OCI-M1 (cell line): Measurements from ENCODE around the gene PNLIPRP1.

Experiments
- DNase-seq: peaks from one replicate; lab custom pipeline; 2025; lab: John Stamatoyannopoulos, UW

The PNLIPRP1 gene

DNA sequence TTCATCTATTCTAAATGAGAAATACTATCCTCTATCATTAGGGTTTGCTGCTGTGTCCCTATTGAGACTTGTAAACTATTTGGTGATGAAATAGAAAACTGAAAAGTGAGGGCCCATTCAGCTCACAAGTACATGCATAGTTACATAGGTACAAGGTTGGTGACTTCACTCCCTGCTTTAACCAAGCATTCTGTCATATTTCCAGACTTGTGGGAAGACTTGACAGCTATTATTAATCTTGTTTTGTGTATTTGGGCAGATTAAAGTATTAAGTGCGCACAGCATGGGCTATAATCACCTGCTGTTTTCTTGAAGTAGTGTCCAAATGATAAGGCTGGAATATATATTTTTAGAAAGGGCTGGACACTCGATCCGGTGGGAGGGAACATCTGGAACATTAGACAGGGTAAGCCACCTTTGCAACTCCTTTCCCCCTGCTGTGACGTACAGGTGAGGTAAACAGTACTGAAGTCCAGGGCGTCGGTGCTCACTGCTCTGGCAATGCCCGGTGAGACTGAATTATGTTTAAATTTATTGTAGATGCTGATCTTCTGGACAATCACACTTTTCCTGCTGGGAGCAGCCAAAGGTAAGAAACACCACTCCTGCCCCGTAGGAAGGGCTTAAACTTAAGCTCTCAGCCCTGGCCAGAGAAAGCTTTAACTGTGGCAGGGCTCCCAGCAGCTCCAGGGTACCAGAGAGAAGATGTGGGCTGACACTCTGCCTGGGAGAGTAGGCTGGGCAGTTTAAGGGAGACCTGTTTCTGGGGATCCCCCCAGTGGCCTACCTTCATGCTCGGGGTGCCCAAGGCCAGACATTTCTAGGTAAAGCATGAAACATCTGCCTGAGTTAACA lies at the start of gene PNLIPRP1:
TSS of gene PNLIPRP1 (plus strand) at position 370 of the 855 bp plus-strand sequence. CDS start at position 541, 171 bp downstream.
- DNase-seq, result no peak

- DNase-seq, result no peak
These were observed 48.6 kb upstream of the PNLIPRP1 start for GRCh38 chr10:116542007-116542677.

DNA sequence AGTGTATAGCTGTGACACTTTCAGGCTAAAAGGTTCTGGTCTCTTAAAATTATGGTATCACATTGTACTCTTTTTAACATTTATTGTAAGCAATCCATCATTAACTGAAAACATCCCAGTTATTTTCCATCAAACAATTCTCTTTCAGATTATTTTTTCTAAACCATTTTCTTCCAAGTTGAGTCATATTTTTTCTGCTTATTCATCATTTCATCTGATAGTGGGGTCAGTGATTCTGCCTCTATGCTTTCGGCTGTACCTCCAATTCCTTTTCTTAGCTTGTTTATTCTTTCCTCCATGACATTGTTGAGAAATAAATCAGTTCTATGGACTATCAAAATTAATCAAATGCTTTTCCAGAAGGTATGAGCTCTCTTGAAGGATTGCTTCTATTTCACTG lies 45.6 kb upstream of the PNLIPRP1 start:
- DNase-seq, result no peak

DNA sequence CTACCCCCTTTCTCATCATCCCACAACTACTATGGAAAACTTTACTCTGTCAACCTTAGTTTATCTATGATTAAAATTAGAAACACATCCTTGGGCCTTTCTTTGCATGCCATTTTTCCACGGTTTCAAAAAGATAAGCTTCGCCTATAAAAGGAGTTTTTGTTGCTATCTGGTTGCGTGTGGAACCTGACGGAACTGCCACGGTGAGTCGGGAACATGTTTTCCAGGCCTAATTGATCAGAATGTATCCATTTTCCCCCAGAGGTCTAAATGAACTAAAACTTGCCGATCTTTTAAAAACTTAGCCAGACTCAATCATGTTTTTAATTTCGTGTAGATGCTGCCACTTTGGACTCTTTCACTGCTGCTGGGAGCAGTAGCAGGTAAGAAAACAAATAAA lies 45.0 kb upstream of the PNLIPRP1 start, which contains the start of gene PNLIP:
TSS of gene PNLIP (plus strand) at position 176 of the 400 bp plus-strand sequence. CDS start at position 338, 162 bp downstream.
- DNase-seq, result no peak

- DNase-seq, result no peak
These were observed 42.5 kb upstream of the PNLIPRP1 start for GRCh38 chr10:116548301-116548700.

DNA sequence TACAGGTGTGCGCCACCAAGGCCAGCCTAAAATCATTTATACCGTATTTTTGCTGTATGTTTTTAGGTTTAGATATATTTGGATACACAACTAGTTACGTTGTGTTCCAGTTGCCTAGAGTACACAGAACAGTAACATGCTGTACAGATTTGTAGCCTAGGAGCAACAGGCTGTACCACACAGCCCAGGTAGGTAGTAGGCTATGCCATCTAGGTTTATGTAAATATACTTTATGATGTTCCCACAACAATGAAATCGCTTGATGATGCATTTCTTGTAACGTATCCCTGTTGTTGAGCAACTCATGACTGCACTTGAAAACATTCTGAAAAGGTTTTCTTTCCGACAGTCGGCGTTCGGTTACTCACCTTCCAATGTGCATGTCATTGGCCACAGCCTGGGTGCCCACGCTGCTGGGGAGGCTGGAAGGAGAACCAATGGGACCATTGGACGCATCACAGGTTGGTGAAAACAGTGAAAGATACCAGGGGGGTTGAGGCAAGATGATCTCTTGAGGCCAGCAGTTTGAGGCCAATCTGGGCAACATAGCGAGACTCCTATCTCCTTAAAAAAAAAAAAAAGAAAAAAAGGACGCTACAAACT lies 37.3 kb upstream of the PNLIPRP1 start:
- DNase-seq, result no peak

DNA sequence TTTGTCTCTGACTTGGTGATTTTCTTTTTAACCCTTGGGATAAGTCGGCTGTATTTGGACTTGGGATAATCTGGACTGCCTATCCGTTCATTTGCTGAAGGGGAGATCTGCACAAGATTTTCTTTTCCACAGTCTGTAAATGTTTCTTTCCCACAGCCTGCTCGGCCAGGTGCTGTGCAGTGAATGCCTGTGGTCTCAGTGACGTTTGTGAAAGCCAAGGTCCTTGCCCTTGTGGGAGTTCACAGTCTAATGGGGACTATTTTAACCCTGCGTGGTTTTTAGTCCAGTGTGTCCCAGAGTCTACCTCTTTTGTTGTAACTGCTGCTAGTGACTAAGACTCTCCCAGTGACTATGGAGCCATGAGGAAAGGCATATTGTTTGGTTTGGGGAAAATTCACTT lies 36.1 kb upstream of the PNLIPRP1 start:
- no peak for DNase-seq

DNA sequence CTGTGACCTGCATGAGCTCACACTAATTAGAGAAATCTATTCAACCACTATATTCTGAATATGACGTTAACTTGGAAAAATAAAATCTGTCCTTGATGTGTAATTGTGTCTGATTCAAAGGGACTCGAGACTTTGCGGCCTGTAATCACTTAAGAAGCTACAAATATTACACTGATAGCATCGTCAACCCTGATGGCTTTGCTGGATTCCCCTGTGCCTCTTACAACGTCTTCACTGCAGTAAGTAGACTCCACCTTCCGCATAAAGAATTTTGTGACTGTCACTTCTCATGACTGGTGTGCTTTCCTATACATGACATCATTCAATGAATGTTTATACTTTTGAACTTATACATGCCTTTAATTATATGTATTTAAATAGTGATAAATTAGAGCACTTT lies 34.9 kb upstream of the PNLIPRP1 start:
- DNase-seq, result no peak

DNA sequence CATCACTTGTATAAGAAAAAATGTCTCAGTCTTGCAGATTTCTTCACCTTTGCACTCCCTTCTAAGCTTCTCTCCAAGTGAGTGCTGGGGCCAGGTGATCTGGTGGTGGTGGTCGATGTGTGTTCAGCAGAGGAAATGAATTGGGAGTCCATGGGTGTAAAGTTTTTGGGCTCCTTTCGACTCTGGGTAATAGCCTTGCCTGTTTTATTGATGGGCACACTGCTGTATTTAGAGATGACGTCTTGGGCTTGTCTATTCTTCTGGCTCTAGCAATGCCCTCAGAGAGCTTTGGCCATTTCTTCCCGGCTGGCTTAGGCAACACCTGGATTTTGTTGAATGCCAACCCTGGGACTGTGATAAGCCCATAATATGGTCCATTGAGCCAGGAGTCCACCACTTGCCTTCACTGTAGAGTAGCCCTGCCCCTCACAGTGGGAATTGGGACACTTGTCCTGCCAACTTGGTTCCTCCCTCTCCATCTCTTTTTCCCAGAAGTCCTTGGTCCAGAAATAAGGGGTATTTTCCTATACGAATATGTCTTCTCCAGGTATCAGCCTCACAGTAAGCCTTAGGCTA lies 33.4 kb upstream of the PNLIPRP1 start:
- no peak for DNase-seq

- DNase-seq, result no peak
These were observed 25.2 kb upstream of the PNLIPRP1 start for GRCh38 chr10:116565534-116565933.

GRCh38 chr10:116566932-116567331 lies 23.8 kb upstream of the PNLIPRP1 start:
- no peak for DNase-seq

GRCh38 chr10:116567335-116567734 lies 23.4 kb upstream of the PNLIPRP1 start:
- DNase-seq, result no peak

- no peak for DNase-seq
These were observed 16.0 kb upstream of the PNLIPRP1 start for GRCh38 chr10:116574797-116575196.

DNA sequence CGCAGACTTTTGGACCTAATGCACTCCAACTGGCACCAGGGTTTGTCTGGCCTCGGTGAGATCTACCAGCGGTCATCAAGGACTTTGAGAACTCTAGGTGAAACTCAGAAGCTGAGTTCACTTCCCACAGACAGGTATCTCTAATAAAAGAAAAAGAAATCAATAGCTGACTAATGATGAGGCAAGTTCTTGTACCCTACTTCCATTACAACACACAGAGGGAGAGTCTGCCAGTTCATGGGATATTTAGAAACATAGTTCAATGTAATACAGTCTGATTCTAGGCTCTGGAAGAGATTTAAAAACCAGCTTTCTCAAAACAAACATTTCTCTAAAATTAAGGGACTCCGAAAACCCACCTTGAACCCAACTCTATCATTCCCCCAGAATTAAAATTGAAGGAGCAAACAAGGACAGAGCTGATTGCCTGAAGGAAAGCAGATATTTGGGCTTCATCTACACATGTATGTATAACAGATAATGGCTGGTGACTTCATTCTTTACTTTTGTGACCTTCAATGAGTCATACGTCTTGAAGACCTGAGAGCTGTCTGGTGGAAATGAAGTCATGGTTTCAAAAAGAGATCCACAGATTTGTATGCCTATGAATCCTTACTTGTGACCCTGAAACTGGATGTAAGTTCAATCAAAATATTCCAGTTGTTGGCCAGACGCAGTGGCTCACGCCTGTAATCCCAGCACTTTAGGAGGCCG lies 2.7 kb upstream of the PNLIPRP1 start:
- peak; percentile 6 for DNase-seq

DNA sequence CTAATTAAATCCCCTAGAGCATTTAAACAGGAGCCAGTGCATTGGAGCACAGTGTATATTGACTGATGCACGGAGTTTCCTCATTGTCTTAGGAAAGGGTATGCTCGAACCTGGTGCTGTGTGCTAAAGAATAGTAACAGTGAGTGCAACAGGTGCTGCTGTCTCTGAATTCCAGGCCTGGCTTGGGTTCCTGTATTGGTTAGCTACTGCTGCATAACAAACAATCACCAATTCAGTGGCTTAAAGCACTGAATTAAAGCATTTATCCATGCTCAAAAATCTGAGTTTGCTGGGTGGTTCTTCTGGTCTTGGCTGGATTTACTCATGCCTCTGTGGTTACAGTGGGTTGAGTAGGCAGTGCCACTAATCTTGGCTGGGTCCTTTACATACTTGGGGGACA lies 1.8 kb upstream of the PNLIPRP1 start:
- DNase-seq, result no peak

DNA sequence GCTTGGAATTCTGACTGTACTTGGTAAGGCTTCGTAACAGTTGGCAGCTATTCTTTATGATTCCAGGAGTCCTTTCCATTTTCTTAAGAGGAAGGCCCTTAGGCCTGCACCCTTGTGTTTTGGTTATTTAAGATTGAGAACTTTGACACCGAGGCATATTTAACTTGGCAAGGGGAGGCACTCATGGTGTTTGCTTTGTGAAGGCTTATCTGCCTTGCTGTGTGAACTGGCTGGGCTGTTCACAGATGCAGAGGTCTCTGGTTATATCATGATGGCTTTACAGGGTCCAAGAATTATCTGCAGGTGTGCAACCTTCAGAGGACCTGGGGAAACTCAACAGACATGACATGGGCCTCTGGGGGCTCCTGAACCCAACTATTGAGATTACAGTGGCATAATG lies 833 bp upstream of the PNLIPRP1 start:
- DNase-seq, result no peak

DNA sequence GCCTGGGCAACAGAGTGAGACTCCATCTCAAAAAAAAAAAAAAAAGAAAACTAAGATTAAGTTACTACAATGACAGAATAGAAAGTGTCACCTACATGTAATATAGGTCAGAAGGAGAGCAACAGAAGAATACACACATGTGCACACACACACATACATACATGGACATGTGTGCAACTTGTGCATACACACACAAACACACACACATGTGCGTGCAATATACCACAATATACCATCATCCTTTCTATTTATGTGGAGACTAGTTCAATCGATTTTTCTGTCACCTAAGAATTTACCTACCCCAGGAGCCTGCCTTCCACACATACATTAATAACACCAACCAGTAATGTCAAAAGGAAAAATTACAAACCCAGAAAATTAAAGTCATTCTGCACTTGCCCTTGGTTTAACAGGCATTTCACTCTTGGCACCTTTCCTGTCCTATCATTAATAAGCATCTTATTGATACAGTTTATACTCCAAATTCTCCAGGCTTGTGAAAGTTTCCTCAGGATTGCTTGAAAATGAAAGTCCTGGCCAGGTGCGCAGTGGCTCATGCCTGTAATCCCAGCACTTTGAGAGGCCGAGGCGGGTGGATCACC lies 2.5 kb downstream of the PNLIPRP1 start:
- DNase-seq, result no peak

DNA sequence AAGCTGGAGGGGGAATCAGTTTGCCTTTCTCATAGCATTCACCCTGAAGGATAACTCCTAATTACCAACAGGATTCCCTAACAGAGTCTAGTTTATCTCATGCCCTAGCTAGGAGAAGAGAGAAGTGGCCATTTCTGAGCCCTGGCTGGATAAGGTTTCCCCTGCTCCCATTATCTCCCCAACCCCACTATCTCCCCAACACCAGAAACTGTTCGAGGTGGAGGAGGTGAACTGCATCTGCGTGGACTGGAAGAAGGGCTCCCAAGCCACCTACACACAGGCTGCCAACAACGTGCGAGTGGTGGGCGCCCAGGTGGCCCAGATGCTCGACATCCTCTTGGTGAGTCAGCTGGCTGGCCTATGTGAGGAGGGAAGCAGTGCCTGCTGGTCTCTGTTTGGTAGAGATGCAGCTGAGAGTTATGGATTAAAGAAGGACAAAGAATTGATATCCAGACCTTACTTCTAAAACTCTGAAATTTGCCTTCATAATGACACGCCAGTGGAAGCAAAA lies 3.8 kb downstream of the PNLIPRP1 start:
- DNase-seq, result no peak

- DNase-seq, result no peak
These were observed 5.3 kb downstream of the PNLIPRP1 start for GRCh38 chr10:116596062-116596461.

- no peak for DNase-seq
These were observed 6.8 kb downstream of the PNLIPRP1 start for GRCh38 chr10:116597543-116597942.

DNA sequence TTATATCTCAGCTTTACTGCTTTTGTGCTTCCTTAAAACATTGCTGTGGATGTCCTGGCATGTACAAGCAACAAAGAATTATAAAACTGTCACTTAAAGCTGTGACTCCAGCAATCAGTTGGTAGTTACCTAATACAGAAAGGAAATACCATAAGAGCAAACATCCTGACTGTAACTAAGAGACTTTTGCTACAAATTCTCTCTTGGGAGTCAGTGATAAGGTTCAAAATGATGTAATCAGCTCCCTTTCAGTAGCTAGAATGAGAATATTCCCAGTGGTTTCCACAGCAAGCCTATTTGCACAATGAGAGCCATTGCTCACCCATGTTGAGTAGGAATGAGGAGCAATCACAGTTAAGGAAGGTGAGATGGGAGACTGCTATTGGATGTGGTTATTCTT lies 7.6 kb downstream of the PNLIPRP1 start:
- DNase-seq, result no peak
